Stimulated activated naive CD4-positive, alpha-beta T cell (primary cell): ENCODE measurements around the gene HOTAIR.

Source experiments
- DNase-seq, 6 experiments: peaks; one replicate each; lab custom pipeline; 2025; lab: John Stamatoyannopoulos, UW

Gene HOTAIR

GRCh38 chr12:53961025-53961761, 13.6 kb downstream of the HOTAIR start:
- no peak for DNase-seq

GRCh38 chr12:53960187-53961024, 14.3 kb downstream of the HOTAIR start:
- DNase-seq = no peak

GRCh38 chr12:53959314-53959713, 15.4 kb downstream of the HOTAIR start:
- DNase-seq = no peak

- no peak for DNase-seq
These were observed 16.6 kb downstream of the HOTAIR start for GRCh38 chr12:53958128-53958527.

GRCh38 chr12:53956914-53957536, 17.7 kb downstream of the HOTAIR start:
- no peak for DNase-seq

- peak in 1 of 6 experiments; percentile 22 for DNase-seq
These were observed 18.4 kb downstream of the HOTAIR start for GRCh38 chr12:53956251-53956887.

- DNase-seq = no peak
These were observed 18.9 kb downstream of the HOTAIR start for GRCh38 chr12:53955776-53956250.

GRCh38 chr12:53955036-53955775, 19.5 kb downstream of the HOTAIR start:
- peak in 1 of 6 experiments; percentile 41 for DNase-seq

- DNase-seq = no peak
These were observed 20.1 kb downstream of the HOTAIR start, which contains the start of gene HOXC12 for GRCh38 chr12:53954694-53955035. Gene HOXC12 (plus strand): TSS chr12:53954903. CDS start chr12:53954930, 27 bp downstream.

- DNase-seq = no peak
These were observed 20.7 kb downstream of the HOTAIR start for GRCh38 chr12:53953831-53954693.

- peak in 1 of 6 experiments; percentile 46 for DNase-seq
These were observed 21.7 kb downstream of the HOTAIR start for GRCh38 chr12:53952871-53953734.

GRCh38 chr12:53952335-53952694, 22.4 kb downstream of the HOTAIR start:
- DNase-seq = peak in 1 of 6 experiments; percentile 50

GRCh38 chr12:53951577-53952334, 23.0 kb downstream of the HOTAIR start:
- peak in 1 of 6 experiments; percentile 46 for DNase-seq

GRCh38 chr12:53950789-53951576, 23.8 kb downstream of the HOTAIR start:
- DNase-seq = peak in 1 of 6 experiments; percentile 34

- DNase-seq = no peak
These were observed 24.3 kb downstream of the HOTAIR start for GRCh38 chr12:53950437-53950773.

- DNase-seq = no peak
These were observed 24.9 kb downstream of the HOTAIR start for GRCh38 chr12:53949631-53950436.
